Gastroesophageal sphincter (tissue), 4 donors: ENCODE data around the gene AP3D1. TPM values are rescaled to one million over a fixed set of nuclear protein-coding genes. Genes with fewer than 3 reads are reported as not detected.
"Not testable (repeated sequence)": the region's sequence is repeated elsewhere in the genome, so short reads cannot be mapped to it uniquely, and the experiment has no call there.

Experiments
- ATAC-seq: fragments of 150-250 bp; one replicate; pipeline ENCODE4 v1.9.1; 2016; ENCODE audit warnings: mild to moderate bottlenecking, moderate library complexity
- H3K27ac ChIP-seq, 4 donors: fragments of 200-600 bp; sonication (generic) in 3 of 4; 1 replicate in 3 of 4; 2 replicates in 1 of 4; pipeline ENCODE4 v1.5.1; 2016 to 2019
- H3K27me3 ChIP-seq: fragments of 200-600 bp; sonication (generic); one replicate; pipeline ENCODE4 v1.5.1; 2019
- H3K36me3 ChIP-seq, 2 donors: fragments of 200-600 bp; sonication (generic); one replicate each; pipeline ENCODE4 v1.5.1; 2019; ENCODE audit warnings: control low read depth in 1 of 2
- H3K4me1 ChIP-seq, 3 donors: fragments of 200-600 bp; sonication (generic); 1 replicate in 2 of 3; 2 replicates in 1 of 3; pipeline ENCODE4 v1.5.1; 2016 to 2019; ENCODE audit warnings: control low read depth in 2 of 3
- H3K4me3 ChIP-seq, 2 donors: fragments of 200-600 bp; sonication (generic); one replicate each; pipeline ENCODE4 v1.5.1; 2019; ENCODE audit warnings: mild to moderate bottlenecking in 1 of 2, moderate library complexity in 1 of 2
- H3K9me3 ChIP-seq, 3 donors: fragments of 200-600 bp; sonication (generic); one replicate each; pipeline ENCODE4 v1.5.1; 2017 to 2019; ENCODE audit warnings: control low read depth in 2 of 3
- CTCF ChIP-seq, 4 experiments: fragments of 200-600 bp in 2 of 4; fragments of 450-650 bp in 2 of 4; sonication (generic) in 1 of 4; IDR thresholded peaks; one replicate each; pipeline ENCODE4 v1.5.1; 2017 to 2019; ENCODE audit warnings: antibody characterized with exemption in 4 of 4, mild to moderate bottlenecking in 2 of 4, moderate library complexity in 2 of 4
- EP300 ChIP-seq: sonication (generic); formaldehyde crosslinking; IDR thresholded peaks from one replicate; pipeline ENCODE4 v1.6.1; 2017; ENCODE audit warnings: antibody characterized with exemption, mild to moderate bottlenecking
- POLR2A ChIP-seq, 2 donors: fragments of 450-650 bp; IDR thresholded peaks; one replicate each; pipeline ENCODE4 v1.6.1; 2017; ENCODE audit warnings: antibody characterized with exemption in 2 of 2, mild to moderate bottlenecking in 2 of 2, moderate library complexity in 1 of 2
- POLR2AphosphoS5 ChIP-seq: sonication (generic); formaldehyde crosslinking; IDR thresholded peaks from one replicate; pipeline ENCODE4 v1.6.1; 2017; ENCODE audit warnings: antibody characterized with exemption
- WGBS, 2 donors: methylation state at CpG; one replicate each; pipeline ENCODE4 v1.1.5; 2018; ENCODE audit warnings: low coverage in 1 of 2; 5-methylcytosine and 5-hydroxymethylcytosine counted together
- total RNA-seq, 4 donors: library from RNA; depleted of rRNA; stranded (reverse); fragments of >200 nt; gene quantifications; one replicate each; pipeline ENCODE4 v1.1.0, GENCODE V29; 2016

The AP3D1 gene
- total RNA-seq, 4 donors from 2014 or later = 69.9 to 132 (median 73.8) TPM

- no peak for ATAC-seq
- peaks cover 0 to 16% of the 10 kb centered on the region in 2 donors for H3K36me3 ChIP-seq
- 56 to 83% methylated on average over 1 to 4 of the region's 16 CpGs for WGBS, 2 donors
- H3K4me3 ChIP-seq = no peak overlapping the region
- no peaks in the 10 kb centered on the region for H3K27me3 ChIP-seq
- TF ChIP-seq POLR2AphosphoS5 (no peak), POLR2A (IDR thresholded peaks at IDR 0.05) (no peak), CTCF (IDR thresholded peaks at IDR 0.05) (no peak), EP300 (no peak)
- H3K4me1 ChIP-seq = peaks cover 0 to 100% (median 29%) of the 10 kb centered on the region in 3 donors
- H3K27ac ChIP-seq = peak overlapping the region in 3 of 4 donors; percentile 56 to 99 (median 95)
- no peaks in the 10 kb centered on the region for H3K9me3 ChIP-seq
Measured at GRCh38 chr19:2089001-2089711, 62.2 kb downstream of the AP3D1 start.

GRCh38 chr19:2087621-2088100 lies 63.7 kb downstream of the AP3D1 start:
- no peak for TF ChIP-seq EP300
- Histone ChIP-seq H3K27ac (peak overlapping the region in 3 of 4 donors; percentile 0 to 58 (median 38)), H3K4me3 (no peak overlapping the region), H3K27me3 (no peaks in the 10 kb centered on the region), H3K4me1 (peaks cover 0 to 100% (median 33%) of the 10 kb centered on the region in 3 donors), H3K9me3 (no peaks in the 10 kb centered on the region), H3K36me3 (peaks cover 0 to 31% of the 10 kb centered on the region in 2 donors)
- WGBS, 2 donors = 74% methylated on average over 5 of the region's 14 CpGs; no CpG with 5 or more reads in 1 of the 2 donors
- ATAC-seq = no peak

GRCh38 chr19:2086695-2087620 lies 64.4 kb downstream of the AP3D1 start:
- ATAC-seq = not testable (repeated sequence)

GRCh38 chr19:2084993-2085720 lies 66.2 kb downstream of the AP3D1 start:
- peak; percentile 69 for ATAC-seq
- whole genome bisulfite sequencing, 2 donors = 62 to 66% methylated on average over 4 to 14 of the region's 28 CpGs
- no peaks in the 10 kb centered on the region for H3K27me3 ChIP-seq
- peak overlapping the region in 3 of 4 donors; percentile 5 to 61 (median 58) for H3K27ac ChIP-seq
- TF ChIP-seq EP300 (no peak), POLR2A (IDR thresholded peaks at IDR 0.05) (no peak), POLR2AphosphoS5 (peak; percentile 2), CTCF (IDR thresholded peaks at IDR 0.05) (no peak)
- peaks cover 0 to 98% (median 19%) of the 10 kb centered on the region in 3 donors for H3K4me1 ChIP-seq
- no peaks in the 10 kb centered on the region for H3K9me3 ChIP-seq
- peak overlapping the region in 1 of 2 donors; percentile 18 for H3K4me3 ChIP-seq
- H3K36me3 ChIP-seq = peaks cover 0 to 56% of the 10 kb centered on the region in 2 donors

More at GRCh38 chr19:2086695-2087620, 64.4 kb downstream of the AP3D1 start:
- WGBS, 2 donors = 76 to 100% methylated on average over 3 to 11 of the region's 13 CpGs
- not testable (repeated sequence) for H3K27me3 ChIP-seq, H3K9me3 ChIP-seq, H3K4me3 ChIP-seq
- peak; percentile 27 for TF ChIP-seq POLR2AphosphoS5
- Histone ChIP-seq H3K27ac (peak overlapping the region in 3 of 4 donors; percentile 7 to 58 (median 38)), H3K36me3 (peaks cover 0 to 38% of the 10 kb centered on the region in 2 donors), H3K4me1 (peaks cover 0 to 100% (median 33%) of the 10 kb centered on the region in 3 donors)

DNA sequence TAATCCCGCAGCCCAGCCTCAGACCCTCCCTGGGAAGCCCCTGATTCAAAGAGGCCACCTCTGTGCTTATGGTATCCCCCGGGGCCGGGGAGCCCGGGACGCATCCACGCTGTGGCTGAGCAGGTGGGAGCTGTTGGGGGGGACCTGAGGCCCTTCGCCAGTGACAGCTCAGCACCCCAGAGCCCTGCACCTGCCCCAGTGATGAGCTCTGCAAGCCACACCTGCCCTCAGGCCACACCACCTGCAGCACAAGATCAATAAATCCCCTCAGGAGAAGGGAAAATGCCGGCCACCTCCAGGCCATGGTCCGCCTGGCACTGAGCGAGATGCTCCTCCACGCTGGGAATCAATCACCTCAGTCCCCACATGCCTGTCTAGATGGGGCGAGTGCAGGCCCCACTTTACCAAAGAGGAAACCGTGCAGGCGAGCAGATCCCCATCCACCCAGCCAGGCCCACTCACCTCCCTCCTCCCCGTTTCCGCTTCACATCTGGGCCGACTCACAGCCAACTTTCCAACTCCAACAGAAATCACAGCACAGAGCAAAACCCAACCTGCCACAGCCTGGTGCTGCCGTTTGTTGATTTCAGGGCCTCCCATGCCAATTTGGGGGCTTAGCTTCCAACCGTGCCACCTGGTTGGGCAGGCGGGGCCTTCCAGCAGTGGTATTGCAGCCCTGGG lies 68.1 kb downstream of the AP3D1 start:
- Histone ChIP-seq H3K9me3 (no peaks in the 10 kb centered on the region), H3K4me1 (peaks cover 0 to 83% (median 8%) of the 10 kb centered on the region in 3 donors), H3K36me3 (peaks cover 0 to 75% of the 10 kb centered on the region in 2 donors), H3K27me3 (no peaks in the 10 kb centered on the region), H3K27ac (peak overlapping the region in 3 of 4 donors; percentile 57 to 61 (median 58)), H3K4me3 (peak overlapping the region in 1 of 2 donors; percentile 18)
- ATAC-seq = peak; percentile 19
- 50 to 75% methylated on average over 2 of the region's 20 CpGs for WGBS, 2 donors
- TF ChIP-seq POLR2AphosphoS5 (no peak), EP300 (no peak), CTCF (IDR thresholded peaks at IDR 0.05) (no peak), POLR2A (IDR thresholded peaks at IDR 0.05) (no peak)
